CD4-positive, alpha-beta T cell treated with Interleukin-6 at 100 ng/mL for 8 hours (primary cell): Measurements from ENCODE around the gene ZNF275.
"Not testable (repeated sequence)": the region's sequence is repeated elsewhere in the genome, so short reads cannot be mapped to it uniquely, and the experiment has no call there.

Experiments
- DNase-seq: peaks from one replicate; pipeline ENCODE4 v3.0.0-alpha.2; 2020; ENCODE audit warnings: mixed read lengths, low spot score

ZNF275 gene

DNA sequence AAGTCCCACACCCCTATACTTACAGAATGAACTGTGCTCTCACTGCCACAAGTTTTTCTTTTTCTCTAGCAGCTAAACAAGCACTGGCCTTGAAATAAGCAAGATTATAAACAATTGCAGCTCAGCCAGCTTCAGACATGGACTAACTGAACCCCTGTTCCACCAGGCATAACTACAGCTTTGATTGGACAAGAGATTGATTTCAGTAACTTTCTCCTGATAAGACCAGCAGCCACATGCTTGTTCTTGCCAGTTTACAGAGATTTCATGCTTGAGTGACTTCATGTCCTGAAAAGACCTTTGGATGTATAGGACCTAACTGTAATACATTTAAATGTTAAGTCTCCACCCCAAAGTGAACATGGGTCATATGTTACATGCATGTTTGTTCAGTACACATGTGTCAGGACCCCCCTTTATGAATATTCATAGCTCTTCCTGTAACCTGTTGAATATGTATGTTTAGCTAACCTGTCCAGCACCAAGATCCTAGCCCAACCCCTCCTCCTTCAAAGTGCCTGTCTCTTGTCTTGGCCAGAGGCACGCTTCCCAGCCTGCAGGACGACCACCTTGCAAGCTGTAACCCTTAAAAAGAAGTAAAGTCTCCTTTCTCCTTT, 27.9 kb downstream of the ZNF275 start:
- no peak for DNase-seq

- DNase-seq, result no peak
Observed at GRCh38 chrX:153365670-153366069, 31.7 kb downstream of the ZNF275 start.

GRCh38 chrX:153366119-153366518, 32.2 kb downstream of the ZNF275 start:
- no peak for DNase-seq

- DNase-seq, result no peak
Observed at GRCh38 chrX:153366878-153367538, 33.1 kb downstream of the ZNF275 start.

- no peak for DNase-seq
Observed at GRCh38 chrX:153370293-153371055, 36.5 kb downstream of the ZNF275 start.

- DNase-seq, result no peak
Observed at GRCh38 chrX:153371256-153371655, 37.3 kb downstream of the ZNF275 start.

GRCh38 chrX:153372949-153373348, 39.0 kb downstream of the ZNF275 start:
- DNase-seq, result no peak

- DNase-seq, result no peak
Observed at GRCh38 chrX:153374426-153374825, 40.5 kb downstream of the ZNF275 start.

GRCh38 chrX:153375571-153375970, 41.6 kb downstream of the ZNF275 start:
- no peak for DNase-seq

DNA sequence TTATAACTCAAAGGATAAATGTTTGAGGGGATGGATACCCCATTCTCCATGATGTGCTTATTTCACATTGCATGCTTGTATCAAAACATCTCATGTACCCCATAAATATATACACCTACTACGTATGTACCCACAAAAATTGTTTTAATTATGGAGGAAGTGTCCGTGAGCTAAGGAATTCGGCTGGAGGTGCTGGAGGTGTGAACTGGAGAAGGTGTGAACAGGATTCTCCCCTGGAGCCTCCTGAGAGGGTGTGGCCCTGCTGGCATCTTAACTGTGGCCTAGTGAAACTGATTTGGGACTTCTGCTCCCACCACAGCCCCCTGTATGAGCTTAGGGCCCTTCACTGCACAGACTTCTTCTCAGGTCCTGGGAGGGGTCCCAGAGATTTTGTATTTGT, 43.8 kb downstream of the ZNF275 start:
- DNase-seq, result no peak

DNA sequence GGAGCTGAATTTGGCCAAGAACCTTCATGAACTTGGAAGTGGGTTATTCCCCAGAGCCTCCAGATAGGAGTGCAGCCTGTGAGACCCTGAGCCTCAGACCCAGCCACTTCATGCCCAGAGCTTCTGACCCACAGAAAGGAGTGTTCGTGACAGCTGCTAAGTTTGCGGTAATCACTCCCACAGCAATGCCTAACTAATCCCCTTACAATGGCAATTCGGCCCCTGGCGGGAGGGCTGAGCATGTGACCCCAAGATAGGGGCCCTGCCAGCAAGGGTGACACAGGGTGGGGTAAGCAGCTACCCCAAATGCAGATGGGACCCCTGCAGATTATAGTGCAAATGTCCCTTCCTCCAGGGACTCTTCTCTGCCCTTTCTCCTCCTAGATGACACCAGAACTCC, 44.7 kb downstream of the ZNF275 start:
- DNase-seq, result no peak

DNA sequence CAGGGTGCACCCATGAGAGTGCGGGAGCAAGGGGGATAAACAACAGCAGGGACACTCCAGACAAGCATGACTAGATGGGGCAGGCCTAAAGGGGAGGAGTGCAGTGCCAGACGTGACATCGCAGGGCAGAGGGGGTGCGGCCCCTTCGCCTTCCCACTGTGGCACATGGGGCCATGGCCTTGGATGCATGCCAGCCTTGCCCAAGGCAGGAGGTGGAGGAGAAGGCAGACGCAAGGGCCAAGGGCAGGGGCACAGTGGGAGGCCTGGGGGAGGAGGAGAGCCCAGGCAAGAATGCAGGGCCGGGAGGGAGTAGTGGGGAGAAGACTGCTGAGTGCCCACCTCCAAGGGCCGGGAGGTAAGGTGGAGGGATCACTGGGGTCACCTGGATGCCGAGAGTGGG, 45.6 kb downstream of the ZNF275 start:
- no peak for DNase-seq

DNA sequence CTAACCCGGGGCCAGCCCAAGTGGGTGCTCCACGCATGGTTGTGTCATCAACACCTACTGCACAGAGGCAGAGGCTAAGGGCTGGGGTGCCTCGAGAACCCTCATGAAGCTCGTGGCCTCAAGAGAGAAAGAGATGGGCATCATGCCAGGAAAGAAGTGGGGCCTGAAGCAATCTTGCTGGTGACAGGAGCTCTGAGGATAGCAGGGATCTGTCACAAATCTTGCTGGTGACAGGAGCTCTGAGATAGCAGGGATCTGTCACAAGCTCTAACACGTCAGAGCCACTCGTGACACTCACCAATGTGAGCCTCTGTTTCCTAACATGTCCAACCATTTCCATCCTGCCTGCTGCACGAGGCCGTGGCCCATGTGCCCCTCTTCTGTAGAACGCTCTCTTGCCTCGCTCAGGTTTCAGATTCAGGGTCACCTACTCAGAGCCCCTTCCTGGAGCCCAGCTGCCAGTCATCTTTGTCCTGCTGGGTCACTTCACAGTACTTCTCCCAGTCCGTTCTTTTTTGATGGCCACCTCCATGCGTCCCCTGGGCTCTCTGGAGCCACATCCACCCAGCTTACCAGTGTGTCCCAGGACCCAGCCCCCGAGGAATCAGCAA, 46.1 kb downstream of the ZNF275 start:
- no peak for DNase-seq

GRCh38 chrX:153380691-153381090, 46.7 kb downstream of the ZNF275 start:
- DNase-seq, result no peak

DNA sequence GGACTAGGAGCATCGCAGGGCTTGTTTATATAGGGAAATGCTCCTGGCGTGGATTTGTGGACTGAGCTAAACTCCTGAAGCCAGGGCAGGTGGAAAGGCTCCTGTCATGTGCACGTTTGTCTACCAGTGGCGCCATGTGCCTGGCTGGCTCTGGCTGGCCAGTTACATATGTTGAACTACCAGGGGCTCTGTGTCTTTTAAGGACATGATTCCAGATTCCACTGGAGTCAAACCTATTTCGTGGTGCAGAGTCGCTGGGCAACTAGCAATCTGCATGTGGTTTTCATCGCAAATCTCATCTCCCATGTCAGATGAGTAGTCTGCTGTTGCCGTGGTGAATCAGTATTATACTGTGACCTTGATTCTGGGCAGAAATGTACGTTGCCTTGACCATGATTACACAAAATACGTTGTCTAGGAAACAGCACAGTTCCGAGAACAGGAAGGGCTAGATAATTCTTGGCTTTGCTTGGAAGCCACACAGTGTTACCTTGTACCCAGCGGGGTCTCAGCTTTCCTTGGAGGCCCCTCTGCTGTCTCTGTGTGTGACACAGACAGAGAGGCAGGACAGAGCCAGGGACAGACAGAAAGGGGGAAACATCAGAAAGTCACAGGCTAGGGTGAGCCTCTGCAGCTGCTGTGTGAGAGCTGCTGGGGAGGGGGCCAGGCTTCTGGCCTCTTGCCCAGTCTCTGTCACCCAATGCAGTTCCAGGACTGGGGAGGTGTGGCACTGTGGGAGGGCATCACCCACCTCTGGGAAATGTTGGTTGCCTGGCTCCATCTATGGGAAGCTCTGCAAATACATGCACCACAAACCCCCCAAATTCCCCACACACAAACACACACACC, 48.0 kb downstream of the ZNF275 start:
- DNase-seq, result no peak

DNA sequence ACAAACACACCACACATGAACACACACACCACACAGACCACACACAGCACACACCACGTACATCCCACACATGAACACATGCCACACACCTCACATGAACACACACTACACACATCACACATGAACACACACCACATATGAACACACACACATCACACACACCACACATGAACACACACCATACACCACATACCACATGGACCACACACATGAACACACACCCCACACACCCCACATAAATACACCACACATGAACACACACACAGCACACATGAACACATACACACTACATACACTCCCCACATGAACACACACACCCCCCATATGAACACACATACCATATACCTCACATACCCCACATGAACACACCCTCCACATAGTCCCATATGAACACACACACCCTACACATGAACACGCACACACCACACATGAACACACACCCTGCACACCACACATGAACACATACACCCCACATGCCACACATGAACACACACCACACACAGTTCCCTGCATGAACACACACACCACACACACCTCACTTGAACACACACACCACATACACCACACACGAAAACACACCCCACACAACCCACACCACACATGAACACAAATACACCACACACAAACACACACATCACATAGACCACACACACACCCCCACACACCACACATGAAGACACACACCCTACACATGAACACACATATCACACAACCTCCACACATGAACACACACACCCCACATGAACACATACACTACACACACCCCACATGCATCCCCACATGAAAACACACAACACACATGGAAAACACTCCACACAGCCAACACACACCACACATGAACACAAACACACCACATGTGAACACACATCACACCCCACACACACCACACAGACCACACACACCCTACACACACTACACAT, 48.9 kb downstream of the ZNF275 start:
- DNase-seq, result no peak

- DNase-seq, result no peak
Observed at GRCh38 chrX:153384390-153384789, 50.4 kb downstream of the ZNF275 start.

DNA sequence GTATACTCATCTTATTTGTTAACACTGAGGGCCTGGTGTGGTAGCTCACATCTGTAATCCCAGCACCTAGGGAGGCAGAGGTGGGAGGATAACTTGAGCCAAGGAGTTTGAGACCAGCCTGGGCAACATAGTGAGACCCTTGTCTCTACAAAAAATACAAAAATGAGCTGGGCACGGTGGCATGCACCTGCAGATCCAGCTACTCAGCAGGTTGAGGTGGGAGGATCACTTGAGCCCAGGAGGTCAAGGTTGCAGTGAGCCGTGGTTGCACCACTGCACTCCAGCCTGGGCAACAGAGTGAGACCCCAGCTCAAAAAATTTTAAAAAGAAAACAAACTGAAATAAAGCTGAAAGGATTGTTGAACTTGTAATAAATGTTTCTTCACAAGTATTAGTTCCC, 51.0 kb downstream of the ZNF275 start:
- not testable (repeated sequence) for DNase-seq

DNA sequence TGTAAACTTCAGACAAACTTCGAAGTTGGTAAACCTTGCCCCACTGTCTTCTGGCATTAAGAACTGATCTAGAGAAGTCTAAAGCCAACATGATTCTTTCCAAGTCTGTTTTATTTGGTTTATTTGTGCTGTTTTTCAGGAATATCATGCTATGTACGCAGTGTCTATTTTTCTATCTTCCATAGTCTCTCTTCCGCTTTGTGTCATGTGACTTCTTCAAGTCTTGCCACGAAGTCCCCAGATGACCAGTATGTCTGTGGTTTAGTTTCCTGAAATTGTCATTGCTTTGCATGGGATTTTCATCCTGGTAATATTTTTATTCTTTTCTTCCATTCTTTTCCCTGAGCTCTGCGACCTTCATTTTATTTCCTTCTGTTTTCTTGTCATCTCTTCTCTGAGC, 52.1 kb downstream of the ZNF275 start:
- DNase-seq, result no peak

DNA sequence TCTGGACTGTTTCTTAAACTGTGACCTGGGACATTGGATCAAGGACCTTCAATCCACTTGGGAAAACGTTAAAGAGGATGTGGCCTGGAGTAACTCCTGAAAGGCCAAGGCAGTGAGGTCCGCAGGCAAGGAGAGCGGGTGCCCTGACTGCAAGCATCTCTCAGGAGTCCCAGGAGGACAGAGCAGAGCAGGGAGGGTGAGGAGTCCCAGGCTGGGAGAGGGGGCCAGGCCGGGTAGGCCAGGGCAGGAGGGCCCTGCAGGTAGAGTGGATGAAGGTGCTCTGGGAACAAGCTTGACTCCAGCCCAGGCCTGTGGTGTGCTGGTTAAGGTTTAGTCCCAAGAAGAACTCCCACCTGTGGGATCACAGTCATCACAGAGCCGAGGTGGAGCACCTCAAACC, 53.4 kb downstream of the ZNF275 start:
- DNase-seq, result no peak
